ENCODE data around the gene TIGD3.

DNA sequence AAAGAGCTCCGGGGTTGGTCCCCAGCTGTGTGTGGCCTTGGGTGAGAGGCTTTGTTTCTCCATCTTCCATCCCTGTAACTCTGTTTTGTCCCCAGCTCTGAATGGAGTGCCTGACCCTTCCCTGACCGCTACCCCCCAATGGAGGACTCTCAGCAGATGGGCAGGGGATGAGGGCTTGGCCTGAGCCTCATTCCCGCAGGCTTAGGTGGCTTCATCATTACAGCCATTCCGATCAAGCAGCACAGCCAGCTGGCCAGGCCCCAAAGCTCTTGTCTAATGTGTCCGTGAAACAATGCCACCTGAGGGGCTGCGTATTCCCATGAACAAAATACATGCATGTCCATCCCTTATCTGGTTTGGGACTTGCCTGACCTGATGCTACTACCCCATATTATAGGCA, 43.8 kb upstream of the TIGD3 start:
- TF ChIP-seq, protein P1, sequence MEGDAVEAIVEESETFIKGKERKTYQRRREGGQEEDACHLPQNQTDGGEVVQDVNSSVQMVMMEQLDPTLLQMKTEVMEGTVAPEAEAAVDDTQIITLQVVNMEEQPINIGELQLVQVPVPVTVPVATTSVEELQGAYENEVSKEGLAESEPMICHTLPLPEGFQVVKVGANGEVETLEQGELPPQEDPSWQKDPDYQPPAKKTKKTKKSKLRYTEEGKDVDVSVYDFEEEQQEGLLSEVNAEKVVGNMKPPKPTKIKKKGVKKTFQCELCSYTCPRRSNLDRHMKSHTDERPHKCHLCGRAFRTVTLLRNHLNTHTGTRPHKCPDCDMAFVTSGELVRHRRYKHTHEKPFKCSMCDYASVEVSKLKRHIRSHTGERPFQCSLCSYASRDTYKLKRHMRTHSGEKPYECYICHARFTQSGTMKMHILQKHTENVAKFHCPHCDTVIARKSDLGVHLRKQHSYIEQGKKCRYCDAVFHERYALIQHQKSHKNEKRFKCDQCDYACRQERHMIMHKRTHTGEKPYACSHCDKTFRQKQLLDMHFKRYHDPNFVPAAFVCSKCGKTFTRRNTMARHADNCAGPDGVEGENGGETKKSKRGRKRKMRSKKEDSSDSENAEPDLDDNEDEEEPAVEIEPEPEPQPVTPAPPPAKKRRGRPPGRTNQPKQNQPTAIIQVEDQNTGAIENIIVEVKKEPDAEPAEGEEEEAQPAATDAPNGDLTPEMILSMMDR (IDR thresholded peaks at IDR 0.05): no peak
- TF ChIP-seq ZFX (IDR thresholded peaks at IDR 0.05; ENCODE audit: borderline replicate concordance): no peak

Measured in 22Rv1 (cell line).